Endothelial cell of umbilical vein (primary cell): Measurements from ENCODE around the gene FHIT. TPM values are rescaled to one million over a fixed set of nuclear protein-coding genes. Genes with fewer than 3 reads are reported as not detected.

ENCODE experiments used
- BruUV-seq: library from RNA; stranded (reverse); fragments of 400-500 nt; replicated peaks from 2 replicates; lab custom pipeline; 2021; lab: Mats Ljungman, UMichigan
- CTCF ChIA-PET: fragments of 300-600, 350-600 bp; sonication (Branson Sonifier 250); formaldehyde crosslinking; loops from one replicate; lab custom pipeline; 2021; ENCODE audit warnings: antibody characterized with exemption, inconsistent platforms; lab: Charles Lee
- POLR2A ChIA-PET: fragments of 300-600, 350-600 bp; sonication (Branson Sonifier 250); formaldehyde crosslinking; loops from one replicate; lab custom pipeline; 2021; ENCODE audit warnings: antibody characterized with exemption, inconsistent platforms; lab: Charles Lee
- DNase-seq: peaks from one replicate; pipeline ENCODE4 v3.0.0-alpha.2; 2011; ENCODE audit warnings: low read depth, low spot score
- FAIRE-seq: peaks from 2 replicates; lab custom pipeline; 2011; peaks lifted over from hg19 to GRCh38; lab: Jason Lieb, UNC
- H2AFZ ChIP-seq: 2 replicates; pipeline ENCODE4 v1.6.0; 2012; ENCODE audit warnings: low read depth, low read length, control low read depth, inconsistent platforms
- H3K27ac ChIP-seq: 2 replicates; pipeline ENCODE4 v1.5.1; 2011; ENCODE audit warnings: low read depth, mild to moderate bottlenecking, control low read depth, low read length, moderate library complexity; ENCODE audit not compliant: insufficient read depth
- H3K27me3 ChIP-seq, 2 experiments: 2 replicates each; pipeline versions ENCODE4 v1.6.0 to v1.6.1; 2011; ENCODE audit warnings: low read length in 2 of 2, mixed read lengths in 1 of 2; ENCODE audit not compliant: control insufficient read depth in 2 of 2, insufficient read depth in 2 of 2
- H3K36me3 ChIP-seq, 2 experiments: 2 replicates in 1 of 2; 3 replicates in 1 of 2; pipeline ENCODE4 v1.5.1; 2011; ENCODE audit warnings: low read length in 2 of 2, mild to moderate bottlenecking in 1 of 2, moderate library complexity in 1 of 2; ENCODE audit not compliant: control insufficient read depth in 2 of 2, insufficient read depth in 2 of 2; ENCODE audit errors: extremely low read depth in 1 of 2
- H3K4me1 ChIP-seq: 3 replicates; pipeline ENCODE4 v1.5.1; 2011; ENCODE audit warnings: mild to moderate bottlenecking, low read length; ENCODE audit not compliant: control insufficient read depth, insufficient read depth; ENCODE audit errors: extremely low read depth
- H3K4me2 ChIP-seq: 2 replicates; pipeline ENCODE4 v1.6.1; 2011; ENCODE audit warnings: low read length, control low read depth, mixed read lengths; ENCODE audit not compliant: insufficient read depth
- H3K4me3 ChIP-seq, 3 experiments: fragments of 200-600 bp in 1 of 3; sonication (generic), shearing (Covaris generic) in 1 of 3; replicated peaks in 1 of 3; 2 replicates each; pipeline ENCODE4 v1.5.1; 2011 to 2016; ENCODE audit warnings: control low read depth in 3 of 3, low read length in 3 of 3, mild to moderate bottlenecking in 2 of 3, inconsistent platforms in 1 of 3, low read depth in 1 of 3, moderate library complexity in 1 of 3; ENCODE audit not compliant: insufficient read depth in 1 of 3
- H3K79me2 ChIP-seq: 2 replicates; pipeline ENCODE4 v1.6.0; 2012; ENCODE audit warnings: low read length, inconsistent platforms; ENCODE audit not compliant: control insufficient read depth, insufficient read depth
- H3K9ac ChIP-seq: replicated peaks from 2 replicates; pipeline ENCODE3; 2011; ENCODE audit warnings: low read length, control low read depth; ENCODE audit not compliant: insufficient read depth; ENCODE audit errors: extremely low read depth
- H3K9me1 ChIP-seq: replicated peaks from 3 replicates; pipeline ENCODE4 v1.6.0; 2011; ENCODE audit warnings: mild to moderate bottlenecking, low read length; ENCODE audit not compliant: control insufficient read depth, insufficient read depth; ENCODE audit errors: extremely low read depth
- H3K9me3 ChIP-seq: replicated peaks from 2 replicates; pipeline ENCODE4 v1.5.1; 2012; ENCODE audit warnings: low read length, inconsistent platforms; ENCODE audit not compliant: control insufficient read depth, insufficient read depth
- H4K20me1 ChIP-seq: replicated peaks from 2 replicates; pipeline ENCODE3; 2011; ENCODE audit warnings: mild to moderate bottlenecking, low read length; ENCODE audit not compliant: control insufficient read depth, insufficient read depth; ENCODE audit errors: extremely low read depth
- CTCF ChIP-seq, 2 donors: IDR thresholded peaks; 1 replicate in 1 of 2; 2 replicates in 1 of 2; pipeline ENCODE4 v1.5.1; 2011; ENCODE audit warnings: low read length in 2 of 2, mild to moderate bottlenecking in 2 of 2, moderate library complexity in 2 of 2, control low read depth in 1 of 2, inconsistent platforms in 1 of 2, low read depth in 1 of 2; ENCODE audit not compliant: insufficient read depth in 1 of 2; ENCODE audit errors: extremely low read depth in 1 of 2
- EZH2 ChIP-seq: IDR thresholded peaks from 2 replicates; pipeline ENCODE4 v1.6.1; 2012; ENCODE audit warnings: borderline replicate concordance, low read depth, mild to moderate bottlenecking, moderate library complexity, low read length, inconsistent platforms; ENCODE audit not compliant: severe bottlenecking
- FOS ChIP-seq: IDR thresholded peaks from 2 replicates; pipeline ENCODE4 v1.6.1; 2011; ENCODE audit warnings: mild to moderate bottlenecking, low read length, moderate library complexity, borderline replicate concordance; ENCODE audit not compliant: insufficient read depth
- GATA2 ChIP-seq: IDR thresholded peaks from 2 replicates; pipeline ENCODE4 v1.7.0; 2011; ENCODE audit warnings: low read depth, mild to moderate bottlenecking, moderate library complexity, mixed read lengths, low read length; ENCODE audit not compliant: insufficient read length, insufficient read depth
- JUN ChIP-seq: IDR thresholded peaks from 2 replicates; pipeline ENCODE4 v1.6.1; 2011; ENCODE audit warnings: borderline replicate concordance, low read depth; ENCODE audit not compliant: insufficient read length, insufficient read depth
- MYC ChIP-seq: IDR thresholded peaks from one replicate; pipeline ENCODE4 v1.6.1; 2011; ENCODE audit warnings: mild to moderate bottlenecking, low read depth, low read length
- POLR2A ChIP-seq: IDR thresholded peaks from 2 replicates; pipeline ENCODE4 v1.6.1; 2012; ENCODE audit warnings: low read depth, mild to moderate bottlenecking, control low read depth, low read length
- POLR2AphosphoS5 ChIP-seq: IDR thresholded peaks from 2 replicates; pipeline ENCODE4 v1.6.1; 2012; ENCODE audit warnings: low read depth, mild to moderate bottlenecking, control low read depth, low read length, moderate library complexity; ENCODE audit not compliant: insufficient read depth
- dilution Hi-C: fragments of 300-500 bp; cut with MboI; formaldehyde crosslinking; loops from one replicate; pipeline ENCODE4 v1.15.0; 2019; ENCODE audit warnings: low sequenced_read_pairs; ENCODE audit not compliant: extremely low pct_ligation_motif_present
- intact Hi-C: fragments of 100-400 bp; cut with micrococcal nuclease; formaldehyde crosslinking; loops from one replicate; pipeline ENCODE4 v1.10.0; 2022
- polyA plus RNA-seq, 4 experiments: library from polyadenylated mRNA; depleted of rRNA in 3 of 4; stranded (reverse) in 3 of 4; unstranded in 1 of 4; fragments of >200 nt; gene quantifications; 2 replicates each; pipeline versions ENCODE4 v1.2.1 to v1.2.3, GENCODE V29; 2011 to 2012; ENCODE audit warnings: missing spikeins in 1 of 4
- total RNA-seq: library from RNA; stranded (reverse); gene quantifications from 2 replicates; pipeline ENCODE4 v1.2.3, GENCODE V29; 2021

The FHIT gene
- total and polyA plus RNA-seq, 2 donors (not counting 3 experiments of a cell fraction or from before 2014, with no cell fraction given), result 0.47 to 2.2 TPM

DNA sequence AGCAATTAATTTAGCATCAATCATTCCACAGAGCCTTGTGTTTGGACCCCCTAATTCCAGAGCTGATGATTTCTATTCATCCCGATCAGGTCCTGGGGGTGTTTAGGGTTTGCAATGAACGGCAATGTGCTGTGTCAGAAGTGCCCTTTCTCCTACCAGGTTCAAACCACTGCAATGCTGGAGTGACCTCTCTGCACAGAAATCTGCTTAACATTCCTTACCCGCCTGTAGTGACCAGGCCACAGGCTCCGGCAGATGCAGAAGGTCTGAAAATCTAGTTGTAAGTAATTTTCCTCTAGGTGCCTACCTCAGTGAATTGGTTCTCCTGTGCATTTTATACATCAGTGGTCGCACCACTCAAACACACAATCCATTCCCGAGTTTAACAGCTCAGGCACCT is 1476.1 kb downstream of the FHIT start:
- Histone ChIP-seq H3K9ac (no peak overlapping the region), H3K27ac (no peak overlapping the region), H3K36me3 (no peaks in the 10 kb centered on the region), H2AFZ (no peak overlapping the region), H3K4me3 (no peak overlapping the region), H3K27me3 (no peaks in the 10 kb centered on the region), H3K9me1 (no peaks in the 10 kb centered on the region), H3K79me2 (no peaks in the 10 kb centered on the region), H3K4me1 (no peaks in the 10 kb centered on the region), H4K20me1 (no peaks in the 10 kb centered on the region), H3K4me2 (no peak overlapping the region), H3K9me3 (no peaks in the 10 kb centered on the region)
- intact Hi-C loops, result no loop called here
- BruUV-seq, result no TSS peak
- no peak for DNase-seq
- FAIRE-seq, result no peak
- CTCF ChIA-PET, result no interaction called here
- POLR2A ChIA-PET, result no interaction called here
- dilution Hi-C loops, result no loop called here
- TF ChIP-seq POLR2A (no peak), POLR2AphosphoS5 (no peak)

DNA sequence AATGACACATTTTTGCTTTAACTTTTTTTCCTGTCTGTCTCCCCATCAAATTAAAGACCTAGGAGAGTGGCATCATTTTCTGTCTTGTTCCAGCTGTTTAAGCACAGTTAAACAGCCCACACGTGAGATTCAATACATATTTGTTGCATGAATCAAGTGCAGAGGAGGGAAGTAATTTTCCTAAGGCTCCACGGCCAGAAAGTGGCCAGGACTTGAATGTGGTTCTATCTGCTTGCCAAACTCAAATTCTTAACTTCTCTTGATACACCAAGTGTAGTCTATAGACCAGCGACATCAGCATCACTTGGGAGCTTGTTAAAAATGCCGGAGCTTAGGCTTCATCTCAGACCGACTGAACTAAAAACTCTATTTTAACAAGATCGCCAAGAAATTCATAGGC is 1476.6 kb downstream of the FHIT start:
- Histone ChIP-seq H3K4me1 (no peaks in the 10 kb centered on the region), H3K9me1 (no peaks in the 10 kb centered on the region), H3K9ac (no peak overlapping the region), H4K20me1 (no peaks in the 10 kb centered on the region), H3K27me3 (no peaks in the 10 kb centered on the region), H3K4me3 (no peak overlapping the region), H3K79me2 (no peaks in the 10 kb centered on the region), H3K9me3 (no peaks in the 10 kb centered on the region), H3K36me3 (no peaks in the 10 kb centered on the region), H3K4me2 (no peak overlapping the region), H2AFZ (no peak overlapping the region), H3K27ac (no peak overlapping the region)
- FAIRE-seq (no peak), DNase-seq (no peak)
- BruUV-seq, result no TSS peak
- POLR2A ChIA-PET, result no interaction called here
- dilution Hi-C loops (no loop called here), intact Hi-C loops (no loop called here)
- no peak for TF ChIP-seq JUN
- no peak for TF ChIP-seq FOS
- TF ChIP-seq POLR2A, result no peak
- no peak for TF ChIP-seq GATA2
- TF ChIP-seq CTCF (IDR thresholded peaks at IDR 0.05; ENCODE audit: extremely low read depth in 1 of 2, insufficient read depth in 1 of 2, low read depth in 1 of 2, low read length in 2 of 2), result no peak
- no peak for TF ChIP-seq POLR2AphosphoS5
- no peak for TF ChIP-seq MYC
- TF ChIP-seq EZH2, result no peak
- CTCF ChIA-PET, result no interaction called here
